Neural crest cell (in vitro differentiated cells): ENCODE data around the gene IGFBP1. TPM values are rescaled to one million over a fixed set of nuclear protein-coding genes. Genes with fewer than 3 reads are reported as not detected.
A peak's percentile ranks its signal among the peaks of the same experiment; 100 is the strongest.

ENCODE experiments used
- DNase-seq: peaks from one replicate; pipeline ENCODE4 v3.0.0; 2021; ENCODE audit warnings: low read depth, mixed read lengths, low spot score
- H3K27ac Mint-ChIP-seq: one replicate; pipeline ENCODE4 v1.8.0; 2021; ENCODE audit warnings: mild to moderate bottlenecking, mixed read lengths; ENCODE audit not compliant: unreplicated experiment
- H3K27me3 Mint-ChIP-seq: 2 replicates; pipeline ENCODE4 v1.8.0; 2021; ENCODE audit warnings: low read depth, mild to moderate bottlenecking, mixed read lengths
- H3K36me3 Mint-ChIP-seq: 2 replicates; pipeline ENCODE4 v1.8.0; 2021; ENCODE audit warnings: low read depth, mild to moderate bottlenecking, mixed read lengths
- H3K4me1 Mint-ChIP-seq: 2 replicates; pipeline ENCODE4 v1.8.0; 2021; ENCODE audit warnings: mixed read lengths
- H3K4me3 Mint-ChIP-seq: one replicate; pipeline ENCODE4 v1.8.0; 2021; ENCODE audit warnings: mild to moderate bottlenecking, mixed read lengths
- H3K9me3 Mint-ChIP-seq: 2 replicates; pipeline ENCODE4 v1.8.0; 2021; ENCODE audit warnings: mixed read lengths
- total RNA-seq: library from RNA; stranded (reverse); gene quantifications from 2 replicates; pipeline ENCODE4 v1.2.1, GENCODE V29; 2021
- TF ChIP-seq, protein P1 (sequence below): fragments of 200-600 bp; sonication (generic); conservative IDR thresholded peaks from 2 replicates; pipeline ENCODE4 v1.5.0; 2021; ENCODE audit warnings: antibody characterized with exemption, mild to moderate bottlenecking

IGFBP1 gene
- total RNA-seq, 1 donor from 2014 or later, result not detected

DNA sequence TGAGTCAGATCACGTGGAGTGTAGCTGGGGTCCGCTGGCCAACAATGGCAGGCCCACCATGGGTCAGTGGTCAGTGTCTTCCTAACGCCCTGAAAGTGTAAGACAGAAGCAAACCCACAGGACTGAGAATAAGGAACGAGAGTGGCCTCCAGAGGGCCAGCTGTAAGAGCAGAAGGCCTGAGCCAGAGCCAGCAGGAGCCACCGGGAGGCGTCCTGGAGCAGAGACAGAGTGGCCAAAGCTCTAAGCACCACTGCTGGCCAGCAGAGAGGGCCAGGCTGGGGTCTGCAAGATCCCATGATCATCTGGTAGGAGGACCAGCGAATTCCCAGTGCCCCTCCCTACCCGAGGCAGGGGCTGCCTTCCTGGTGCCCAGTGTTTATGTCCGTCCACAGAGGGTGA is 24.6 kb upstream of the IGFBP1 start:
- no peak for DNase-seq
- TF ChIP-seq, protein P1, sequence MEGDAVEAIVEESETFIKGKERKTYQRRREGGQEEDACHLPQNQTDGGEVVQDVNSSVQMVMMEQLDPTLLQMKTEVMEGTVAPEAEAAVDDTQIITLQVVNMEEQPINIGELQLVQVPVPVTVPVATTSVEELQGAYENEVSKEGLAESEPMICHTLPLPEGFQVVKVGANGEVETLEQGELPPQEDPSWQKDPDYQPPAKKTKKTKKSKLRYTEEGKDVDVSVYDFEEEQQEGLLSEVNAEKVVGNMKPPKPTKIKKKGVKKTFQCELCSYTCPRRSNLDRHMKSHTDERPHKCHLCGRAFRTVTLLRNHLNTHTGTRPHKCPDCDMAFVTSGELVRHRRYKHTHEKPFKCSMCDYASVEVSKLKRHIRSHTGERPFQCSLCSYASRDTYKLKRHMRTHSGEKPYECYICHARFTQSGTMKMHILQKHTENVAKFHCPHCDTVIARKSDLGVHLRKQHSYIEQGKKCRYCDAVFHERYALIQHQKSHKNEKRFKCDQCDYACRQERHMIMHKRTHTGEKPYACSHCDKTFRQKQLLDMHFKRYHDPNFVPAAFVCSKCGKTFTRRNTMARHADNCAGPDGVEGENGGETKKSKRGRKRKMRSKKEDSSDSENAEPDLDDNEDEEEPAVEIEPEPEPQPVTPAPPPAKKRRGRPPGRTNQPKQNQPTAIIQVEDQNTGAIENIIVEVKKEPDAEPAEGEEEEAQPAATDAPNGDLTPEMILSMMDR, result peak; percentile 25
- H3K9me3 Mint-ChIP-seq, result no peaks in the 10 kb centered on the region
- no peak overlapping the region for H3K27ac Mint-ChIP-seq
- H3K36me3 Mint-ChIP-seq, result no peaks in the 10 kb centered on the region
- peaks cover 13% of the 10 kb centered on the region for H3K27me3 Mint-ChIP-seq
- no peaks in the 10 kb centered on the region for H3K4me1 Mint-ChIP-seq
- no peak overlapping the region for H3K4me3 Mint-ChIP-seq

DNA sequence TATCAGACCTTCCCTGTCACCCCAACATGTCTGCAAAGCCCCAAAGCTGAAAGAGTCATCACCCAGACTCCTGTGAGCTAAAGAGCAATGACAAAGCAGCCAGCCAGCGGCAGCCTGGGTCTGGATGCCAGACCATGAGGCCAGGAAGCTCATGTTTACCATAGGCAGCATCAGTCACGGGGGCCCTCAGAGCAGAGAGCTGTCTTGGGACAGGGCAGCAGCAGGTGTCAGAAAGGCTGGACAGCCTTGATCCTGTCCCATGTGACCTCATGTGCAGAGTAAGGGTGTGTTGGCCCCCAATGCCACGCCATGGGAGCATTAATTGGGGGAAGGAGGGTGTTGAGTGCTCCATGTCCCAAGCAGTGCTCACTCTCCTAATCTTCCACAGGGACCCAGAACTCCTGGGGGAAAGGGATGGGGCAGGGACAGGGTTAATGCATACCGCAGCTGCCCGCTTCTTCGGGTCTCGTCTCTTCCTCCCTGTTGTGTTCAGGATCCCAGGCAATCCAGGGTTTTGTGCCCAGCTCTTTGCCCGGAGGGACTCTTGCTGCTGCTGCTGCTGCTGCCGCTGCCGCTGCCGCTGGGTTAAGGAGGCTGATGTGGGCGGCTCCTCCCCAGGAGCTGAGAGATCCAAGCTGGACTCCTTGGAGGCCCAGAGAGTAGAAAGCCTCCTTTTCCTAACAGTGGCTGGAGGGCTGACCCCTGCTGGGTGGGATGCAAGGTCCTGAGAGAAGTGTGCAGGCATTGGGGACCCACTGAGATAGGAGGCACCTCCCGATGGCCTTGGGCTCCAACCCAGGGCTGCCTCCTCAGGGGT is 22.5 kb upstream of the IGFBP1 start:
- TF ChIP-seq, protein P1, result no peak
- no peak for DNase-seq
- H3K27ac Mint-ChIP-seq, result no peak overlapping the region
- peaks cover 6% of the 10 kb centered on the region for H3K27me3 Mint-ChIP-seq
- H3K4me1 Mint-ChIP-seq, result no peaks in the 10 kb centered on the region
- H3K36me3 Mint-ChIP-seq, result no peaks in the 10 kb centered on the region
- H3K9me3 Mint-ChIP-seq, result no peaks in the 10 kb centered on the region
- no peak overlapping the region for H3K4me3 Mint-ChIP-seq

DNA sequence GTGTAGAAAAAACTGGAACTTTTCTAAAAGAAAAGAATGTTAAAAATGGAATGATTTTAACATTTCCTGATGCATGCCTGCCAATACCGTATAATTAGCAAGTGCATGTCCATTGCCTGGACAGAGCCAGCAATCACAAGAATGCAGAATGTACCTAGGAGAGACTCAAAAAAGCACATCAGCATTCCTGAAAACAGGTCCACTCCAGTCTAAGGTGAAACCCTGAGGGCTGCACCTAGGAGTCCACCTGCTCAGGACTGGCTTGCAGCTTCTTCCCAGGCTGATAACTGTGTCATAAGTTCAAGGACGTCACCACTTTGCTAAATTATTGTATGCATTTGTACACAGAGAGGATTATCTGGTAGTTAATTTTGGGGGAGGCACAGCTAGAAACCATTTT is 20.8 kb upstream of the IGFBP1 start:
- Mint-ChIP-seq H3K36me3 (no peaks in the 10 kb centered on the region), H3K4me1 (no peaks in the 10 kb centered on the region), H3K4me3 (no peak overlapping the region), H3K27me3 (no peaks in the 10 kb centered on the region), H3K9me3 (no peaks in the 10 kb centered on the region), H3K27ac (no peak overlapping the region)
- no peak for DNase-seq
- TF ChIP-seq, protein P1, result no peak

DNA sequence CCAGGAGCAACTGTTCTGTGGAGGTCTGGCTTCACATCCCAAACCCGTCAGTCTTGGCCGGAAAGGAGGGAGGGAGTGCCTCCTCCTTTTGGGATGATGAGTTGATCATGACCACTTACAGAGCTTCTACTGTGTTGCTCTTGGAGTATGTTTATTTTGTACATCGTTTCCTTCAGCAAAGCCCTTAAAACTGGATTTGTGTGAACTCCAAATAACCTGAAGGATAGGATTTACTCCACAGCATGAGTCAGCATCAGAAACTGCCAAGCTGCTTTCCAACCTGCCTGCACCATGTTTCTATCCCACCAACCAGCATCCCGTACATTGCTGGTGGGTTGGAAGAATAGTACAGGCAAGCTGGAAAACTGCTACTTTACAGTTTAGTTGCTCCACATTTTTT is 18.9 kb upstream of the IGFBP1 start:
- Mint-ChIP-seq H3K9me3 (no peaks in the 10 kb centered on the region), H3K36me3 (no peaks in the 10 kb centered on the region), H3K4me1 (no peaks in the 10 kb centered on the region), H3K27me3 (no peaks in the 10 kb centered on the region), H3K4me3 (no peak overlapping the region), H3K27ac (no peak overlapping the region)
- TF ChIP-seq, protein P1, result no peak
- no peak for DNase-seq

DNA sequence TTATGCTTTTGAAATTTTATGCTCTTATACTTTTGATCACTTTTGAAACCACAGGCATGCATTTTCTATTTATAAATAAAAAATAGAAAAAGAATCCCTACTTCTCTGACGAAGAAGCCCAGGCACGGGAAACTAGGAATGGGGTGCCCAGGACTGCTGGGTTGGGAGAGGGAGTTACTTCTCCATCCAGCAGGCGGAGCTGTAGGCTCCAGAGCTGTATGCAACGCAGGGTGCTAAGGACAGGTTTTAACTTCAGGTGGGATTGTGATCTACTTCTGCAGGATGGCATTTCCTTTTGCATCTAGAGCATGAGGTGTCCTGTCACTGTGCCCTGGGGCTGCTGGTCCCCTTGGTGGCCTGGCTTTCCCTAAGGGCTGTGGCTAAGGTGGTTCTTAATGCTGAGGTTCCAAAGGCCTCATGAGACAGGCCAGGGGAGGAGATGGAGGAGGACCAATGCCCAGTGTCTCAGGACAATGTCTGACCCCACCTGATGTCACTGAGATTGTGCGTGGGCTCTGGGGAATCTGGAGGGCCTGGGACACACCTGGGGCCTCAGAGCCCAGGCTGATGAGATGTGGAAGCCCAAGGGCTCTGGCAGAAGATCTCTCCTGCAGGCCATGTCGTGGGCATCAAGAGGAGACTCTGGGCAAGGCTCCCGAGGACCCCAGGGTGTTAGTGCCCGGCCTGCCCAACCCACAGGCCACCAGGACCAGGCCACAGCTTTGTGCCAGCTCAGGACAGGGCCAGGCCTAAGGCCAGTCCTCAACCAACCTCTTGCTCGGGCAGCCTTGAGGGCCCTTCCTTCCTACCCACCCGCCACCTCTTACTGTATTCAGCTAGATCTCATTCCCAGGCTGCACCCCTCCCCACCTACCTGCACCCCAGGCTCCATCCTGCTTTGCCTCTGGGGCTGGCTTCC is 15.9 kb upstream of the IGFBP1 start:
- no peak for DNase-seq
- Mint-ChIP-seq H3K27ac (no peak overlapping the region), H3K27me3 (no peaks in the 10 kb centered on the region), H3K4me1 (no peaks in the 10 kb centered on the region), H3K36me3 (no peaks in the 10 kb centered on the region), H3K4me3 (no peak overlapping the region), H3K9me3 (peaks cover 2% of the 10 kb centered on the region)
- TF ChIP-seq, protein P1, result peak; percentile 55
